ENCODE data around the gene RASA1. TPM values are rescaled to one million over a fixed set of nuclear protein-coding genes. Genes with fewer than 3 reads are reported as not detected.

The RASA1 gene
- polyA plus RNA-seq, 1 experiment, result 19.8 TPM

- TF ChIP-seq, protein P1, sequence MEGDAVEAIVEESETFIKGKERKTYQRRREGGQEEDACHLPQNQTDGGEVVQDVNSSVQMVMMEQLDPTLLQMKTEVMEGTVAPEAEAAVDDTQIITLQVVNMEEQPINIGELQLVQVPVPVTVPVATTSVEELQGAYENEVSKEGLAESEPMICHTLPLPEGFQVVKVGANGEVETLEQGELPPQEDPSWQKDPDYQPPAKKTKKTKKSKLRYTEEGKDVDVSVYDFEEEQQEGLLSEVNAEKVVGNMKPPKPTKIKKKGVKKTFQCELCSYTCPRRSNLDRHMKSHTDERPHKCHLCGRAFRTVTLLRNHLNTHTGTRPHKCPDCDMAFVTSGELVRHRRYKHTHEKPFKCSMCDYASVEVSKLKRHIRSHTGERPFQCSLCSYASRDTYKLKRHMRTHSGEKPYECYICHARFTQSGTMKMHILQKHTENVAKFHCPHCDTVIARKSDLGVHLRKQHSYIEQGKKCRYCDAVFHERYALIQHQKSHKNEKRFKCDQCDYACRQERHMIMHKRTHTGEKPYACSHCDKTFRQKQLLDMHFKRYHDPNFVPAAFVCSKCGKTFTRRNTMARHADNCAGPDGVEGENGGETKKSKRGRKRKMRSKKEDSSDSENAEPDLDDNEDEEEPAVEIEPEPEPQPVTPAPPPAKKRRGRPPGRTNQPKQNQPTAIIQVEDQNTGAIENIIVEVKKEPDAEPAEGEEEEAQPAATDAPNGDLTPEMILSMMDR (IDR thresholded peaks at IDR 0.05; ENCODE audit: insufficient read depth, low read depth, low read length), result no peak
- H3K27me3 ChIP-seq (ENCODE audit: control insufficient read depth, insufficient read depth, low read length), result no peaks in the 10 kb centered on the region
- CTCF ChIA-PET, result no interaction called here
- H3K36me3 ChIP-seq (ENCODE audit: control insufficient read depth, insufficient read depth, low read length), result peaks cover 1% of the 10 kb centered on the region
- POLR2A ChIA-PET, result no interaction called here
- no peak overlapping the region for H3K4me3 ChIP-seq (ENCODE audit: low read depth, low read length)
- no peak for DNase-seq (ENCODE audit: low read depth)
These were observed 99.6 kb downstream of the RASA1 start for GRCh38 chr5:87367243-87367642.

GRCh38 chr5:87368601-87369000 lies 100.9 kb downstream of the RASA1 start:
- ChIA-PET POLR2A (interaction anchor here (0.6 kb wide), 1 partner anchor 72 kb away, joined by 3 read pairs; no protein-coding TSS in a partner anchor), CTCF (interaction anchor here (0.8 kb wide), 1 partner anchor 248 kb away, joined by 3 read pairs; no protein-coding TSS in a partner anchor)
- TF ChIP-seq, protein P1 (IDR thresholded peaks at IDR 0.05; ENCODE audit: insufficient read depth, low read depth, low read length), result no peak
- H3K27me3 ChIP-seq (ENCODE audit: control insufficient read depth, insufficient read depth, low read length), result no peaks in the 10 kb centered on the region
- no peaks in the 10 kb centered on the region; the same call in none of the 2 replicates for H3K36me3 ChIP-seq (ENCODE audit: control insufficient read depth, insufficient read depth, low read length)
- DNase-seq (ENCODE audit: low read depth), result no peak
- no peak overlapping the region for H3K4me3 ChIP-seq (ENCODE audit: low read depth, low read length)

DNA sequence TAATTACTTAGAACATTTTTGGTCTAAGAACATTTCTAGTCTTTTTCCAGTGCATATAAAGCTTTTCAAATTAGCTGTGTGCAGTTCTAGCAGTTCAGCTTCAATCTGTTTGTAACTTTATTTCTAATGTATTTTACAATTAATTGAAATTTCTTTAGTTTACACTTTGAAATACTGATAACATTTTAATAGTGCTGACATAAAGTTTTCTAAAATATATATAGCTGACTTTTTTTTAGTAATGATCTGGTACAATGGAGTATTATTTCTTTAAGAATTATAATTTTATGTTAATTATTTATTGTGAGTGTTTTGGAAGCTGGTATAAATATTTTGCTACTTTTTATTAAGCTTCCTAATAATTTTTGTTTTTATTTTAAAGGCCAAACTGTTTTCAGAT lies 101.7 kb downstream of the RASA1 start:
- DNase-seq (ENCODE audit: low read depth), result no peak
- TF ChIP-seq, protein P1 (IDR thresholded peaks at IDR 0.05; ENCODE audit: insufficient read depth, low read depth, low read length), result no peak
- Histone ChIP-seq H3K27me3 (ENCODE audit: control insufficient read depth, insufficient read depth, low read length) (no peaks in the 10 kb centered on the region), H3K4me3 (ENCODE audit: low read depth, low read length) (no peak overlapping the region), H3K36me3 (ENCODE audit: control insufficient read depth, insufficient read depth, low read length) (no peaks in the 10 kb centered on the region; the same call in none of the 2 replicates)
- ChIA-PET CTCF (no interaction called here), POLR2A (interaction anchor here (0.6 kb wide), 1 partner anchor 72 kb away, joined by 3 read pairs; no protein-coding TSS in a partner anchor)

- ChIA-PET POLR2A (no interaction called here), CTCF (interaction anchor here (0.9 to 1.6 kb wide), 2 partner anchors 15 to 29 kb away, joined by 3 read pairs; no protein-coding TSS in a partner anchor)
- TF ChIP-seq, protein P1 (IDR thresholded peaks at IDR 0.05; ENCODE audit: insufficient read depth, low read depth, low read length), result no peak
- Histone ChIP-seq H3K36me3 (ENCODE audit: control insufficient read depth, insufficient read depth, low read length) (no peaks in the 10 kb centered on the region; the same call in none of the 2 replicates), H3K4me3 (ENCODE audit: low read depth, low read length) (no peak overlapping the region), H3K27me3 (ENCODE audit: control insufficient read depth, insufficient read depth, low read length) (no peaks in the 10 kb centered on the region)
- DNase-seq (ENCODE audit: low read depth), result no peak
These were observed 105.0 kb downstream of the RASA1 start for GRCh38 chr5:87372705-87373104.

DNA sequence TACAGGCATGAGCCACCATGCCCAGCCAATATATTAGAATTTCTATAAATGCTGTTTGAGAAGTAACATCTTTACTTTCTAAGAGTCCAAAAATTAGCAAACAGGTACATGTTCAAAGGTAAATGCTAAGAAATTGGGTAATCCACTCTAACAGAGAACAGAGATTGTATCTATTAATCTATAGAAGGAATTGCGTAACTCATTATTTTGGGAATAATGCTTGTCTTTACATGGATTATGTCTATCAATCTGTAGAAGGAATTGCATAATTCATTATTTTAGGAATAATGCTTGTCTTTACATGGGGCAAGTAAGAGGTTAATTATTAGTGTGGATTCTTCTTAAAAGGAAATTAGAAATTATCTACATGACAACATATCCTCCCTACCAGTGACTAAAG lies 114.5 kb downstream of the RASA1 start:
- CTCF ChIA-PET, result interaction anchor here (1.7 kb wide), 1 partner anchor 312 kb away, joined by 3 read pairs; no protein-coding TSS in a partner anchor
- Histone ChIP-seq H3K4me3 (ENCODE audit: low read depth, low read length) (no peak overlapping the region), H3K27me3 (ENCODE audit: control insufficient read depth, insufficient read depth, low read length) (no peaks in the 10 kb centered on the region), H3K36me3 (ENCODE audit: control insufficient read depth, insufficient read depth, low read length) (peaks cover 2% of the 10 kb centered on the region)
- DNase-seq (ENCODE audit: low read depth), result no peak
- POLR2A ChIA-PET, result no interaction called here
- TF ChIP-seq, protein P1 (IDR thresholded peaks at IDR 0.05; ENCODE audit: insufficient read depth, low read depth, low read length), result no peak
